ENCODE data around the gene KRT1.
A peak's percentile ranks its signal among the peaks of the same experiment; 100 is the strongest.

The KRT1 gene

DNA sequence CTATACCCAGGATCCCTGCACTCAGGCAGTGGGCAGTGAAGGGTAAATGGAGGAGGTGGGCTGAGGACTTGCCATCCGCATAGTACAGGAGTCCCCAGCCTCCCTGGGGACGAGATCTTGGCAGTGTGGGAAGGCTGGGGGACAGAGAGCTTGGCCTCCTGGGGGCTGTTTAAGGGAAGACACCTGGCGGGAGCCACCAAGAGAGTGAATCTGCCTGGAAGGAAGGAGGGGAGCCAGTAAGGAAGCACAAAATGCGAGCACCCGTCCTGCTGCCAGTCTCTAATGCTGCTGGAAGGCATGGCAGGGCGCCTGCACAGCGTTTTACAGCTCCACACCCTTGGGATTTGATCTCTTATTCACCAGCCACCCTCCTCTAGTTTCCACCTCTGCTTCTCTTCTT lies 20.8 kb downstream of the KRT1 start:
- DNase-seq, result no peak

- no peak for DNase-seq
Measured at GRCh38 chr12:52658196-52658595, 22.0 kb downstream of the KRT1 start.

DNA sequence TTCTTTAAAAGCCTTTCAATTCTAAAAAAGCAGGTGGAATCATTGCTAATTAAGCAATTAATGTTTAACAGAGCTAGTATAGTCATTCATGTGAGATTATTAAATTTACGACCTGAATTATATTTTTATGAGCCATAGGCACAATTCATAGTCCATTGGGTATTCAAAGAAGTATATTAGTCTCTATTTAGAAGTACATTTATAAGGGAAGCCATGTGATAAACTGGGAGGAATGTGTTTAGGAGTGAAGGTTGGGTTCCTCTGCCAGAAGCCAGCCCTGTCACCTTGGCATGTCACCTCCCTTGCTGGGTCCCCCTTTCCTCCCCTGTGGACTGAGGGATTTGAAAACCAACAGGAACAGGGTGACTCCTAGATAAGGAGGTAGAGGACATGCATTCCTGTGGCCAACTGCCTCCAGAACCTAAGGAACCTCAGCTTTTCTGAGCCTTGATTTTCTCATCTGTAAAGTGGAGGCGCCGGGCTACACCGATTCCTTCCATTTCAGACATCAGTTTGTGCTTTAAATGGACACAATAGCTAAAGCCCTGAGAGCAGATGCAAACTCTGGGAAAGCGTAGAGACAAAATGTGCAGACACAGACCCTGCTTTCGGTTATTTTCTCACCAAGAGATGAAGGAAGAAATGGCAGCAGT lies 22.8 kb downstream of the KRT1 start:
- DNase-seq, result no peak

DNA sequence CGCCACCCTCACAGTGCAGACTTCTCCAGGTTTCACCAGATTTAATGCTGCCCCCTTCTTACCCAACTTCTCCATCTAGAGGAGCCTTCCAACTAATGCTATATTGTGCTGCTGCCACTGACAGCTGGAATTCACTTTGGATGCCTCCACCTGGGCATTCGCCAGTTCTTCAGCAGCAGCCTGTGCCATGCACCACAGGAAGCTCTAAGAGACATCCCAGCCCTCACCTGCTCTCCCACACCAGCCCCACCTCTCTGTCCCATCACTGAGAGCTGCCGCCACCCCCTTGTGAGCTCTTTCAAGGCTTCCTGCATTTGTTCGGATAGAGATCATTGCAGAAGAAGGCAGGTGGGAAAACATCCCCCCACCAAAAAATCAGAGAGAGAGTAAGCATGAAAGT lies 23.6 kb downstream of the KRT1 start:
- no peak for DNase-seq

DNA sequence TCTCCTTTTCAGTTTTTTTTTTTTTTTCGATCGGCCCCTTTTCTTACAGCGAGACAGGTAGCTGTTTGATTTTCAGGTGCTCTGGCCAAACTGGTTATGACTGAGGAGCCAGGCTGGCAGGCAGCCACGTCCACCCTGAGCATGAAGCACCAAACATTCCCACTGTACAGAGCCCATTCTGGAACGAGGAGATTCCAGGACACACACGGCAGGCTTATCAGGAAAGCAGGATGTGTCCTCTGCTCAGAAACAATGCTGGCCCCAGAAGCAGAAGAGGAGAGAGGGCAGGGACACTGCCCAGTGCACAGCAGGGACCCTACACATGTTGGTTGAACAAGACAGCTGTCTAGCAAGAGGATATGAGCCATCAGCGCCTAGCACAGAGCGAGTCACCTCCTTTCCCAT lies 24.5 kb downstream of the KRT1 start:
- peak; percentile 1 for DNase-seq

DNA sequence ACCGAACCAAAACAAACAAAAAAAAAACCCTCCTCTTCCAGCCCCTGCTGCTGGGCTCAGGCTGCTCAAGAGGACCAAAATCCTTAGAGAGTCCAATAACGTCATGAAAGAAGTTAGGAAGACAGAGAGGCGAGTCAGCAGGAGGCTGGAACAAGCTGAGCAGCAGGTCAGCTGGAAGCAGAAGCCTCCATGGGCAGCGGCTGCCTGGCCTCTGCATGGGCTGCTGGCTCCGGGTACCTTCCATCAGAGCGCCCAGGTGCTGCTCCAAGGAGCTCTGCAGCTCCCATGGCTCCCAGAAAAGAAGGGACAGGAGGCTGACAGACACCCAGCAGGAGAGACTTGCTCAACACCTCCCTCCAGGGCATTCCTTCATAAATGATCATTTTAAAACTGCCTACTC lies 25.0 kb downstream of the KRT1 start:
- no peak for DNase-seq

DNA sequence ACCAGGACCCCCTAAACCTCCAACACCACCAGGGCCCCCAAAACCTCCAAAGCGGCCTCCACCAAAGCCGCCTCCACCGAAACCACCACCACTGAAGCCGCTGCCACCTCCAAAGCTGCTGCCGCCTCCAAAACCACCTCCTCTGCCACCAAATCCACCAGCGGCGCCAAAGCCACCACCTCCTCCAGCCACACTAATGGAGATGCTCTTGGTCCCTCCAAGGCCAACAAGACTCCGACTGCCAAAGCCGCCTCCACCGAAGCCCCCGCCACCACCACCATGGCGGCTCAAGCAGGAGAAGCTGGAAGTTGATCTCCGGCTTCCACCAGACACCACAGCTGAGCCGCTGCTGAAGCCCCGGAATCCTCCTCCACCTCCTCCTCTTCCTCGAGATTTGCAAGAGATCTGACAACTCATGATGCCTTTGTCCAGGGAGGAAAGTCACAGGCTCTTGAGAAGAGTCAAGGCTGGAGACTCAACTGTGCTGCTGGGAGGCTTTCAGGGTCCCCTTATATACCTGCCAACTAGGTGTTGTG lies 28.4 kb downstream of the KRT1 start, which contains the start of gene KRT2:
KRT2 (minus strand) TSS at position 486 of the 536 bp plus-strand sequence; CDS start at position 417, 69 bp downstream.
- DNase-seq, result no peak

DNA sequence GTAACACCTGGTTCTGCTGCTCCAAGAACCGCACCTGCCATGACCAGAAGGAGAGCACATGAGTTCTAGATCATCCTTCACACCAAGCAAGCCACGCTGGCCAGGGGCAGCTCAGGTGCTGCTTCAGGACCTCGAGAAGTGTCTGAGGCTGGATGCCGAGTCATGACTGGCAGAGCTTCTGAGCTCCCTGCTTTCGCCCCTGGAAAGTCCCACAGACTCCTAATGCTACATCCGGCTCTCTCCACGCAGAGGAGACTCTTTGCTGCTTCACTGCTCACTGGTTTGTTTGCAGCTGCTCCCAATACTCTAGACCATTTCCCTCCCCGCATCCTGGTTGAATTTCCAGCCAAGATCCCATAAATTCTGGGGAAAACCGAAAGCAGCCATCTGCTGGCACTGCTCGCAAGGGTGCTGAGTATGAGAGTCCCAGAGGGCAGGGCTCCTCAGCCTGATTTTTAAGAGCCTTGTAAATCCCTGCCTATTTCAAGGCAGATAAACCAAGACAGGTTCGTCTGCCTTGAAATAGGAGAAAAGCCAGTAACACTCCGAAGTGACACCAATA lies 29.6 kb downstream of the KRT1 start:
- DNase-seq, result no peak

- DNase-seq, result no peak
Measured at GRCh38 chr12:52649066-52649465, 31.1 kb downstream of the KRT1 start.

- DNase-seq, result no peak
Measured at GRCh38 chr12:52648012-52648550, 32.1 kb downstream of the KRT1 start.

DNA sequence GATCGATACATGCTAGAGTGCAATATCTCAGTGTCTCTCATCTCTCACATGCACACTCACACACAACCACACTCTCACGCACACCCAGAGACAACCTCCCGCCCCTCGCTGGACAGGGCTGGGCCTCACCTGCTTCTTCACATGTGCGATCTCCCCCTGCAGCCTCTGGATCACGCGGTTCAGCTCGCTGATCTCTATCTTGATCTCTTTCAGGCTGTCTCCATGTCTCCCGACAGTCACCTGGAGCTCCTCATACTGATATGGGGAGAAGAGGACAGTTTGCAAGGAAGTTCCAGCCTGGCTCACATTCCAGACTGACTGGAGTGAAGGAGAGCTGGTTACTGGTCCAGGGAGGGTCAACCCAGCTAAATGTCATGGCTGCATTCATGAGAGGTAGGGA lies 32.6 kb downstream of the KRT1 start:
- no peak for DNase-seq

DNA sequence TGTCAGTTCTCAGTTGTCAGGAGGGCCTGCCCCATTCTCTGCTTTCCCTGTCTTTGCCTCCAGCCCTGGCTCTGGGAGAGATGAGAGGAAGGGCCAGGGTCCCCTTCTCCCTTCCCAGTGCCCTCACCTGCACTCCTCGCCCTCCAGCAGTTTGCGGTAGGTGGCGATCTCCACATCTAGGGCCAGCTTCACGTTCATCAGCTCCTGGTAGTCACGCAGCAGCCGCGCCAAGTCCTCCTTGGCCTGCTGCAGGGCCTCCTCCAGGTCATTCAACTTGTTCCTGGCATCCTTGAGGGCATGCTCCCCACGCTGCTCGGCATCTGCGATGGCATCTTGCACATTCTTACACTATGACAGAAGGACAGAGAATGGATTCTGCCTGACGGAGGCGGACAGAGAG lies 33.6 kb downstream of the KRT1 start:
- no peak for DNase-seq

- DNase-seq, result no peak
Measured at GRCh38 chr12:52645982-52646381, 34.2 kb downstream of the KRT1 start.

- DNase-seq, result no peak
Measured at GRCh38 chr12:52645120-52645761, 35.0 kb downstream of the KRT1 start.

- DNase-seq, result no peak
Measured at GRCh38 chr12:52644078-52644415, 36.2 kb downstream of the KRT1 start.

GRCh38 chr12:52643233-52644077 lies 36.8 kb downstream of the KRT1 start:
- no peak for DNase-seq

DNA sequence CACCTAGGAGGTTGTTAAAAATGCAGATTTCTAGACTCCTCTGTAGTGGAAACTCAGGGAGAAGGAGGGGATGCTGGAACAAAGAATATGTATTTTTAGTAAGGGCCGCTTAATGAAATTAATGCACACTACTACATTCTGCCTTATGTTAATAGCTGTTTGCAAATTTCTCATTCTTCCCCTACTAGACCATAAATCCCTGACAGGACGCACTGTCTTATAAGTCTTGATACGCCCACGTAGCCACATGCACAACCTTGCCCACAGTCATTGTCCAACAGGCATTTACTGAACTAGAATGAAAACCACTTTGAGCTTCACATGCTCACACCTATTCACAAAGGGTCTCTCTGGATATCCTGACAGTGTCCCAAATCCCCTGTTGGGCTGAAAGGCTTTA lies 38.7 kb downstream of the KRT1 start:
- DNase-seq, result no peak

DNA sequence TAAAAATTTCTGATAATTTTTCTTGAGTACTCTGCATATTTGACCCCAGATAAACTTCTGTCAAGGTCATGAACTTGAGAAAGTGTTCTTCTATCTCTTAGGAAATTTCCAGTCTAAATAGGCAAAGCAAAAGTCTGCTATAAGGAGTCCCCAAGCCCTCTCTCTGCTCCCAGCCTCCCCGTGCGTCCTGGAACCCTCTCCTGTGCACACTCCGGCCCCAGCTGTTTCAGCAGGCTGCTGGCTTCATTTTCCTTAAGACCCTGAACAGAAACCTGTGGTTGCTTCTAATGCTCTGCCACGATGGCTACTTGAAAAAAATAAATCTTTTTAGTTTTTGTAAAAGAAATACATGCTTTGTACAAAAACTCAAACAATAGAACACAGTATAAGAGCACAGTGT lies 42.9 kb downstream of the KRT1 start:
- no peak for DNase-seq

GRCh38 chr12:52636592-52637258 lies 43.5 kb downstream of the KRT1 start:
- no peak for DNase-seq

DNA sequence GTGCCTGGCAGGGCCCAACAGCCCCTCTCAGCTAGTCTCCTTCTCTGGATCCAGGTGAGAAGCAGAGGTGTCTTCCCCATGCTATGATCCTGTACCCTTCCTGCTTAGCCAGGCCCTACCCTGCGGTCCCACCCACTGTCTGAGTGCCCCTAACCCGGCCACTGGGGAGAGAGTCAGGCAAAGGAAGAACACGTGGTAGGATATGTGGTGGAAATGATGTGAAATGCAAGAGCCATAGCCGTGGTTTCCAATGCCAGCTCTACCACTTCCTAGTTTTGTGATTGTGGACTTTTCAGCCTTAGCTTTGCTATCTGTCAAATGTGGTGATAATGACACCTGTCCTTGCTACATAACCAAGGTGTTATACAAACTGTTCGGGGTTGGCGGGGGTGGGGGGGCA lies 44.0 kb downstream of the KRT1 start:
- no peak for DNase-seq

DNA sequence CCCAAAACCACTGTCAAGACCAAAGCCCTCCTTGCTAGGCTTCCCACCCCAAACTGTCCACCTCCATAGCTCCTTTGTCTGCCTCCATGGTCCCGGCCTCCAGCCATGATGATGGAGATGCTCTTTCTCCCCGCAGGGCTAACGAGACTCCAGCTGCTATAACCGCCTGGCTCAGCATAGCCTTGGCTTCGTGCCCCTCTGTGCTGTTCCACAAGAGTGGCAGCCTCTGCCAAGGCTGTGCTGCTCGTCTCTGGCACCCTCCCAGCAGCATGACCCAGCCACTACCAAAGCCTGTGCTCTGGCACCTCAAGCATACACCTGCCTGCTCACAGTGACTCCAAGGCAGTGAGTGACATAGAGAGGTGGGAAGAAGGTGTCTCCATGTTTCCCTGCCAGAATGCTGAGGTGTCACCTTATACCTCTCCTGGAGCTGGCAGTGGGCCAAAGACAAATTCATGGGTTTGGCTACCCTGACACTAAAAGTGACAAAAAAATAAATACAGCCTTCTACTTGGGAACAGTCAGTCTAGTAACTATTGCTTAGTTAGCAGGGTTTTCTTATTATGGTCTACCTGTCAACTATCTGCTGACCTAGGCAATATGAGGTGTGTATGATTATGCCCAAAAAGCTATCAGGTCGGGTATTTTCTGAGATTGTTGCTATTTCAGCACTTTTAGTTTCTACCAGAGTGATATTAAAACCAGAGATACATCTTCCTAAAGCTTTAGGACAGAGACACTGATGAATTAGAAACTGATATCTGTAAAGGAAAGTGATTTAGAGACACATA lies 45.7 kb downstream of the KRT1 start:
- DNase-seq, result peak; percentile 79

GRCh38 chr12:52633383-52633782 lies 46.8 kb downstream of the KRT1 start:
- no peak for DNase-seq

Measured in NCI-H1092 treated with DMSO at 0.1 percent for 48 hours (cell line).